OCI-LY1 (cell line): ENCODE data around the gene TEX55.
"Not testable (repeated sequence)": the region's sequence is repeated elsewhere in the genome, so short reads cannot be mapped to it uniquely, and the experiment has no call there.

Source experiments
- H2AFZ ChIP-seq: fragments of 200-600 bp; sonication (generic), shearing (Covaris generic); 2 replicates; pipeline ENCODE4 v1.6.0; 2014; ENCODE audit warnings: antibody characterized with exemption, mild to moderate bottlenecking, low read length
- H3F3A ChIP-seq: fragments of 200-600 bp; sonication (generic), shearing (Covaris generic); 2 replicates; pipeline ENCODE4 v1.6.0; 2014; ENCODE audit warnings: mild to moderate bottlenecking, antibody characterized with exemption, low read length, moderate library complexity; ENCODE audit not compliant: insufficient read depth
- H3K27ac ChIP-seq: fragments of 200-600 bp; sonication (generic); 2 replicates; pipeline ENCODE4 v1.5.1; 2014; ENCODE audit warnings: low read length, mixed run types, mild to moderate bottlenecking, low read depth; ENCODE audit not compliant: poor library complexity, severe bottlenecking
- H3K27me3 ChIP-seq: fragments of 200-600 bp; sonication (generic); 2 replicates; pipeline ENCODE4 v1.6.0; 2014; ENCODE audit warnings: antibody characterized with exemption, mild to moderate bottlenecking, low read length, moderate library complexity; ENCODE audit not compliant: insufficient read depth
- H3K36me3 ChIP-seq: fragments of 200-600 bp; sonication (generic); 2 replicates; pipeline ENCODE4 v1.6.1; 2014; ENCODE audit warnings: mild to moderate bottlenecking, antibody characterized with exemption, low read length, moderate library complexity, mixed read lengths; ENCODE audit not compliant: insufficient read depth
- H3K4me1 ChIP-seq: fragments of 200-600 bp; sonication (generic); 2 replicates; pipeline ENCODE4 v1.5.1; 2014; ENCODE audit warnings: mild to moderate bottlenecking, low read length, moderate library complexity; ENCODE audit not compliant: insufficient read depth, severe bottlenecking
- H3K4me2 ChIP-seq: fragments of 200-600 bp; sonication (generic), shearing (Covaris generic); 2 replicates; pipeline ENCODE4 v1.6.1; 2014; ENCODE audit warnings: low read length
- H3K4me3 ChIP-seq: fragments of 200-600 bp; sonication (generic); 2 replicates; pipeline ENCODE4 v1.5.1; 2014; ENCODE audit warnings: low read length, low read depth, mild to moderate bottlenecking, mixed read lengths; ENCODE audit not compliant: poor library complexity, severe bottlenecking
- H3K79me2 ChIP-seq: fragments of 200-600 bp; shearing (Covaris generic); 2 replicates; pipeline ENCODE4 v1.6.1; 2016; ENCODE audit warnings: mixed run types, low read length, mixed read lengths; ENCODE audit not compliant: insufficient read depth
- H3K9ac ChIP-seq: fragments of 200-600 bp; sonication (generic), shearing (Covaris generic); 2 replicates; pipeline ENCODE4 v1.6.1; 2014; ENCODE audit warnings: mild to moderate bottlenecking, low read length, mixed read lengths
- H3K9me2 ChIP-seq: fragments of 200-600 bp; sonication (generic), shearing (Covaris generic); 2 replicates; pipeline ENCODE4 v1.6.1; 2014; ENCODE audit warnings: low read depth, mild to moderate bottlenecking, low read length, mixed read lengths
- H3K9me3 ChIP-seq: fragments of 200-600 bp; shearing (Covaris generic); 2 replicates; pipeline ENCODE4 v1.6.1; 2014; ENCODE audit warnings: low read length, mixed read lengths
- H4K20me1 ChIP-seq: fragments of 200-600 bp; sonication (generic), shearing (Covaris generic); 2 replicates; pipeline ENCODE4 v1.6.0; 2016; ENCODE audit warnings: mild to moderate bottlenecking, low read length; ENCODE audit not compliant: insufficient read depth
- CTCF ChIP-seq: fragments of 200-600 bp; sonication (generic), shearing (Covaris generic); IDR thresholded peaks from 2 replicates; pipeline ENCODE4 v1.5.1; 2017; ENCODE audit warnings: mild to moderate bottlenecking, antibody characterized with exemption, low read length, moderate library complexity, mixed read lengths
- EZH2 ChIP-seq: fragments of 200-600 bp; sonication (generic), shearing (Covaris generic); IDR thresholded peaks from 2 replicates; pipeline ENCODE4 v1.8.0; 2017; ENCODE audit warnings: borderline replicate concordance, mixed run types, mild to moderate bottlenecking, antibody characterized with exemption, low read length, moderate library complexity, mixed read lengths

The TEX55 gene

GRCh38 chr3:119122350-119122749, 23.6 kb upstream of the TEX55 start:
- Histone ChIP-seq H4K20me1 (no peaks in the 10 kb centered on the region), H3K4me1 (no peaks in the 10 kb centered on the region), H3K4me2 (no peak overlapping the region), H3K9me2 (no peaks in the 10 kb centered on the region), H2AFZ (no peak overlapping the region), H3F3A (no peaks in the 10 kb centered on the region), H3K9ac (no peak overlapping the region), H3K79me2 (no peaks in the 10 kb centered on the region), H3K27me3 (no peaks in the 10 kb centered on the region), H3K9me3 (no peaks in the 10 kb centered on the region), H3K36me3 (no peaks in the 10 kb centered on the region), H3K27ac (no peak overlapping the region), H3K4me3 (no peak overlapping the region)
- TF ChIP-seq CTCF (no peak), EZH2 (no peak)

- H3K36me3 ChIP-seq, result no peaks in the 10 kb centered on the region
- no peaks in the 10 kb centered on the region for H3K9me2 ChIP-seq
- no peaks in the 10 kb centered on the region for H4K20me1 ChIP-seq
- H3K27ac ChIP-seq, result no peak overlapping the region
- H3K27me3 ChIP-seq, result no peaks in the 10 kb centered on the region
- no peak overlapping the region for H3K9ac ChIP-seq
- no peaks in the 10 kb centered on the region for H3K4me1 ChIP-seq
- no peaks in the 10 kb centered on the region for H3F3A ChIP-seq
- H3K4me3 ChIP-seq, result no peak overlapping the region
- H2AFZ ChIP-seq, result no peak overlapping the region
- no peaks in the 10 kb centered on the region for H3K9me3 ChIP-seq
- H3K4me2 ChIP-seq, result no peak overlapping the region
- H3K79me2 ChIP-seq, result no peaks in the 10 kb centered on the region
- no peak for TF ChIP-seq CTCF
Observed at GRCh38 chr3:119125342-119125741, 20.6 kb upstream of the TEX55 start.

GRCh38 chr3:119125742-119126504, 20.0 kb upstream of the TEX55 start:
- H3K9ac ChIP-seq, result no peak overlapping the region
- TF ChIP-seq EZH2 (no peak), CTCF (no peak)
- no peak overlapping the region for H3K27ac ChIP-seq
- H3K79me2 ChIP-seq, result no peaks in the 10 kb centered on the region
- no peaks in the 10 kb centered on the region for H3K27me3 ChIP-seq
- H3K9me3 ChIP-seq, result no peaks in the 10 kb centered on the region
- no peak overlapping the region for H3K4me2 ChIP-seq
- no peaks in the 10 kb centered on the region for H3K9me2 ChIP-seq
- no peaks in the 10 kb centered on the region for H3F3A ChIP-seq
- no peak overlapping the region for H2AFZ ChIP-seq
- no peak overlapping the region for H3K4me3 ChIP-seq
- no peaks in the 10 kb centered on the region for H3K36me3 ChIP-seq
- H3K4me1 ChIP-seq, result no peaks in the 10 kb centered on the region
- no peaks in the 10 kb centered on the region for H4K20me1 ChIP-seq

DNA sequence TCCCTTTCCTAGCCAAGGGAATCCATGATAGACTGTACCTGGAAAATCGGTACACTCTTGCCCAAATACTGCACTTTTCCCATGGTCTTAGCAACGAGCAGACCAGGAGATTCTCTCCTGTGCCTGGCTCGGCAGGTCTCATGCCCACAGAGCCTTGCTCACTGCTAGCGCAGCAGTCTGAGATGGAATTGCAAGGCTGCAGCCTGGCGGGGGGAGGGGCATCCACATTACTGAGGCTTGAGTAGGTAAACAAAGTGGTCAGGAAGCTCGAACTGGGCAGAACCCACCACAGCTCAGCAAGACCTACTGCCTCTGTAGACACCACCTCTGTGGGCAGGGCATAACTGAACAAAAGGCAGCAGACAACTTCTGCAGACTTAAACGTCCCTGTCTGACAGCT, 15.7 kb upstream of the TEX55 start:
- not testable (repeated sequence) for H3K27ac ChIP-seq, H3K4me1 ChIP-seq, H3K9me3 ChIP-seq, H3F3A ChIP-seq, H2AFZ ChIP-seq, H3K9ac ChIP-seq, H3K9me2 ChIP-seq, H3K79me2 ChIP-seq, H3K4me3 ChIP-seq, H4K20me1 ChIP-seq, H3K27me3 ChIP-seq, H3K4me2 ChIP-seq, H3K36me3 ChIP-seq

DNA sequence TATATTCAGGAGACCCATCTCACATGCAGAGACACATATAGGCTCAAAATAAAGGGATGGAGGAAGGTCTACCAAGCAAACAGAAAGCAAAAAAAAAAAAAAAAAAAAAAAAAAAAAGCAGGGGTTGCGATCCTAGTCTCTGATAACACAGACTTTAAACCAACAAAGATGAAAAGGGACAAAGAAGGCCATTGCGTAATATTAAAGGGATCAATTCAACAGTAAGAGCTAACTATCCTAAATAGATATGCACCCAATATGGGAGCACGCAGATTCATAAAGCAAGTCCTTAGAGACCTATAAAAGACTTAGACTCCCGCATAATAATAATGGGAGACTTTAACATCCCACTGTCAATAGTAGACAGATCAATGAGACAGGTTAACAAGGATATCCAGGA, 13.7 kb upstream of the TEX55 start:
- not testable (repeated sequence) for H4K20me1 ChIP-seq, H3K9ac ChIP-seq, H3K9me2 ChIP-seq

More for the DNA sequence above, 13.7 kb upstream of the TEX55 start:
- H3K4me2 ChIP-seq, H3K79me2 ChIP-seq, H3K36me3 ChIP-seq, H3K9me3 ChIP-seq, H2AFZ ChIP-seq, H3K27me3 ChIP-seq, H3F3A ChIP-seq, H3K4me3 ChIP-seq, H3K27ac ChIP-seq, H3K4me1 ChIP-seq: not testable (repeated sequence)
